A673 (cell line): ENCODE measurements around the gene ACE. TPM values are rescaled to one million over a fixed set of nuclear protein-coding genes. Genes with fewer than 3 reads are reported as not detected.
A peak's percentile ranks its signal among the peaks of the same experiment; 100 is the strongest.

Experiments
- BruUV-seq: library from RNA; stranded (reverse); fragments of 400-500 nt; replicated peaks from 2 replicates; lab custom pipeline; 2021; lab: Mats Ljungman, UMichigan
- CTCF ChIA-PET: fragments of 300-600 bp; sonication (Branson Sonifier 250); formaldehyde crosslinking; loops from one replicate; lab custom pipeline; 2022; ENCODE audit warnings: antibody characterized with exemption; lab: Charles Lee
- POLR2A ChIA-PET: fragments of 300-600 bp; sonication (Branson Sonifier 250); formaldehyde crosslinking; loops from one replicate; lab custom pipeline; 2022; ENCODE audit warnings: antibody characterized with exemption; ENCODE audit not compliant: low non-redundant PET; lab: Charles Lee
- DNase-seq: peaks from one replicate; pipeline ENCODE4 v3.0.0-alpha.2; 2015; ENCODE audit warnings: low spot score
- H3K27ac ChIP-seq: fragments of 200-600 bp; sonication (generic); 2 replicates; pipeline ENCODE4 v1.5.1; 2016; ENCODE audit warnings: mixed run types, low read depth, mild to moderate bottlenecking, mixed read lengths, antibody characterized with exemption, low read length; ENCODE audit not compliant: poor library complexity, severe bottlenecking
- H3K27me3 ChIP-seq: fragments of 200-600 bp; sonication (generic); replicated peaks from 2 replicates; pipeline ENCODE4 v1.6.1; 2017; ENCODE audit warnings: mixed run types, low read depth, mild to moderate bottlenecking, mixed read lengths, antibody characterized with exemption, low read length; ENCODE audit not compliant: insufficient read depth, poor library complexity
- H3K36me3 ChIP-seq: fragments of 200-600 bp; sonication (generic); 2 replicates; pipeline ENCODE4 v1.6.1; 2016; ENCODE audit warnings: mixed run types, mild to moderate bottlenecking, mixed read lengths, antibody characterized with exemption, low read length; ENCODE audit not compliant: insufficient read depth, poor library complexity, severe bottlenecking
- H3K4me1 ChIP-seq: fragments of 200-600 bp; sonication (generic); 2 replicates; pipeline ENCODE4 v1.6.1; 2017; ENCODE audit warnings: mixed run types, mild to moderate bottlenecking, mixed read lengths, antibody characterized with exemption, low read length; ENCODE audit not compliant: insufficient read depth, poor library complexity, severe bottlenecking
- H3K4me3 ChIP-seq: fragments of 200-600 bp; sonication (generic); 2 replicates; pipeline ENCODE4 v1.5.1; 2016; ENCODE audit warnings: low read depth, mixed run types, mild to moderate bottlenecking, mixed read lengths, low read length; ENCODE audit not compliant: poor library complexity, severe bottlenecking
- H3K9me3 ChIP-seq: fragments of 200-600 bp; sonication (generic); 2 replicates; pipeline ENCODE4 v1.6.1; 2016; ENCODE audit warnings: mixed run types, low read depth, mild to moderate bottlenecking, mixed read lengths, antibody characterized with exemption, low read length; ENCODE audit not compliant: poor library complexity, severe bottlenecking
- EZH2 ChIP-seq: fragments of 200-600 bp; sonication (generic); IDR thresholded peaks from 2 replicates; pipeline ENCODE4 v1.6.1; 2017; ENCODE audit warnings: borderline replicate concordance, low read depth, mild to moderate bottlenecking, mixed read lengths, antibody characterized with exemption, low read length; ENCODE audit not compliant: poor library complexity, severe bottlenecking
- intact Hi-C: fragments of 100-400 bp; cut with micrococcal nuclease; formaldehyde crosslinking; loops from one replicate; pipeline ENCODE4 v1.10.0; 2022; ENCODE audit not compliant: unreplicated experiment
- total RNA-seq: library from RNA; stranded (reverse); gene quantifications from 2 replicates; pipeline ENCODE4 v1.2.3, GENCODE V29; 2021
- TF ChIP-seq, protein P1 (sequence below): fragments of 300-800, 200-600 bp; sonication (generic); conservative IDR thresholded peaks from 2 replicates; pipeline ENCODE4 v1.5.1; 2017; ENCODE audit warnings: low read depth, mild to moderate bottlenecking, antibody characterized with exemption, low read length, moderate library complexity, mixed read lengths

ACE gene
- total RNA-seq, 1 experiment from 2014 or later, result 2.1 TPM

DNA sequence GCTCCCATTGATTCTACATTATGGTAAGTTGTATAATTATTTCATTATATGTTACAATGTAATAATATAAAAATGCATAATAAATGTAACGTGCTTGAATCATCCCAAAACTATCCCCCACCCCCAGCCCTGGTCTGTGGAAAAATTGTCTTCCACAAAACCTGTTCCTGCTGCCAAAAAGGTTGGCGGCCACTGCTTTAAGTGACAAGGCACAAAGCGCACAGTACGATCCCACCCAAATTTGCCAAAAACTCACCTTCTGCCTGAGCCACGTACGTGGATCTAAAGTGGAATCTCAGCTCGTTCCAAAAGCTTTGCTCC lies 45.3 kb upstream of the ACE start:
- BruUV-seq, result no TSS peak
- intact Hi-C loops, result no loop called here
- POLR2A ChIA-PET, result no interaction called here
- no peak for DNase-seq
- CTCF ChIA-PET, result interaction anchor here (1.7 kb wide), 1 partner anchor 435 kb away, joined by 3 read pairs; no protein-coding TSS in a partner anchor
- Histone ChIP-seq H3K36me3 (no peaks in the 10 kb centered on the region), H3K27ac (no peak overlapping the region), H3K4me1 (peaks cover 27% of the 10 kb centered on the region), H3K4me3 (no peak overlapping the region), H3K27me3 (no peaks in the 10 kb centered on the region), H3K9me3 (no peaks in the 10 kb centered on the region)
- TF ChIP-seq, protein P1, sequence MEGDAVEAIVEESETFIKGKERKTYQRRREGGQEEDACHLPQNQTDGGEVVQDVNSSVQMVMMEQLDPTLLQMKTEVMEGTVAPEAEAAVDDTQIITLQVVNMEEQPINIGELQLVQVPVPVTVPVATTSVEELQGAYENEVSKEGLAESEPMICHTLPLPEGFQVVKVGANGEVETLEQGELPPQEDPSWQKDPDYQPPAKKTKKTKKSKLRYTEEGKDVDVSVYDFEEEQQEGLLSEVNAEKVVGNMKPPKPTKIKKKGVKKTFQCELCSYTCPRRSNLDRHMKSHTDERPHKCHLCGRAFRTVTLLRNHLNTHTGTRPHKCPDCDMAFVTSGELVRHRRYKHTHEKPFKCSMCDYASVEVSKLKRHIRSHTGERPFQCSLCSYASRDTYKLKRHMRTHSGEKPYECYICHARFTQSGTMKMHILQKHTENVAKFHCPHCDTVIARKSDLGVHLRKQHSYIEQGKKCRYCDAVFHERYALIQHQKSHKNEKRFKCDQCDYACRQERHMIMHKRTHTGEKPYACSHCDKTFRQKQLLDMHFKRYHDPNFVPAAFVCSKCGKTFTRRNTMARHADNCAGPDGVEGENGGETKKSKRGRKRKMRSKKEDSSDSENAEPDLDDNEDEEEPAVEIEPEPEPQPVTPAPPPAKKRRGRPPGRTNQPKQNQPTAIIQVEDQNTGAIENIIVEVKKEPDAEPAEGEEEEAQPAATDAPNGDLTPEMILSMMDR, result no peak
- TF ChIP-seq EZH2, result no peak

DNA sequence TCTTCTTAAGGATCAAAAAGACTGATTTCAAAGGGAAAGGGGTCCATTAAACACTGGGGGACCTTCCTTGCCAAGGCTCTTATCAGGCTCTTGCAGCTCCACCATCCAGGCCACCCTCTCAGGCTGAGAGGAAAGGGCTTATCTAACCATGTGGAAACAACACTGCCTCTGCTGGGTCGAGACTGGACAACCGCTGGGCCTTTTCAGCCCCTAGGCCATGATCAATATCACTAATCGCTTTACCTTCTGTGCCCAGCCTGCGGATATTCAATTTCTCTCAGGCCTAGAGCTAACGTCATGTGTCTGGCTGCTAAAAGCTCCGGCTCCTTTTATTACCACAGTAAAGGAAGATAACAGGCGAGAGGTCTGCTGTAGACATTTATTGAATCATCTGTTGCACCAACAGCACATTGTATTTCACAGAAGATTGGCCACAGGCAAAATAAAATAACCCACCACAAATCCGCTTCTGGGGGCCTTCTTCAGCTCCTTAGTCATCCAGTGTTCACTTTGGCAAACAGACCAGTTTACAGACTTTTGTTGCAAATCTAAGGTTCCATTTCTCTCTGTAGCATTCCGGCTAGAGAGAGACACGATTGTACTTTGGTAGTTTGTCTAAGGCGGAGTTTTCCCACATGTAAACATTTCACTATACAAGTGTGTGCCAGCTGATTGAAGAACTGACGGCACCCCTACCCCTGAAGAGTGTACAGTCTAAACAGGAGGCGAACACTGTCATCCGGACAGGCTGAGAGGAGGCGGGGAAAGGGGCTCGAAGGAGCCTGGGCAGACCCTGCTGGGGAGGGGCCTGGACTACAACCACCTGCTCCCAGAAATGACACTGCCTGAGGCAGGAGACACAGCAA lies 44.7 kb upstream of the ACE start:
- POLR2A ChIA-PET, result no interaction called here
- BruUV-seq, result no TSS peak
- Histone ChIP-seq H3K27me3 (no peaks in the 10 kb centered on the region), H3K4me3 (no peak overlapping the region), H3K27ac (peak overlapping the region; percentile 55), H3K36me3 (no peaks in the 10 kb centered on the region), H3K4me1 (peaks cover 27% of the 10 kb centered on the region), H3K9me3 (no peaks in the 10 kb centered on the region)
- intact Hi-C loops, result no loop called here
- no peak for DNase-seq
- TF ChIP-seq, protein P1, result no peak
- TF ChIP-seq EZH2, result no peak
- CTCF ChIA-PET, result interaction anchor here (0.9 to 1.7 kb wide), 2 partner anchors 180 to 434 kb away, joined by 3 read pairs; no protein-coding TSS in a partner anchor

DNA sequence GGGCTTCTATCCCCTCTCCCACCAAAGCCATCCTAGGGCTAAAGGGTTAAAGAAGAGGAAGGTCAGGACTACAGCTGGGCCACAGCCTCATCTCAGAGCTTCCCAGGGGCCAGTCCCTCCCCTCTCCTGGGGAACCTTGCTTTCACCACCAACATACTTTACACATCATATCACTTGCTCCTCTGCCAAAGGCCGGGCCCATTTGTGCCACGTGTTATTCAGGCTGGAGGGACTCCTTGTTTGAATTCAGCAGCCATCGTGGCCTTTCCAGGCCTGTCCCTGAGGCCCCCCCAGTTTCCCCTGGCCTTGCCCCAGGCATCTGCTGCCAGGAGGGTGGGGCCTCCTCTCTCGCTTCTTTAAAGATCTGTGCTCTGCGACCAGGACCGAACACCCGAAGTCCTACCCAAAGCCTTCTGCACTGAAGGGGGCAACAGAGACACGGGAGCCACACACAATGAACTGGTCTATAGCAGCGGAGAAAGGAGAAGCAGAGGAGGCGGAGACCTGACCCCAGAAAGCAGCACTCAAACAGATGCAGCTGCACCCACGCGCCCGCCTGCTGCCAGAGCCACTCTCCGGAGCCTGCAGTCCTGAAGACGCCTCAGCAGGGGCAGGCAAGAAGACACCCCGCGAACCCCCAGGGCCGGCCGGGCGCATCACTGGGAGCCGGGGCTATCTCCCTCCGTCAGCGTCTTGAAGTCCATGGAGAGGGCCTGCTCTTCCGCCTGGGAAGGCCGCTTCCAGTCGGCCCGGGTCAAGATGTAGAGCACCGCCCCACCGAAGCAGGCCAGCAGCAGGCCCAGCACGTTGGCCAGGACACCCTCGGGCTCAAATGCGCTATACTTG lies 42.9 kb upstream of the ACE start:
- Histone ChIP-seq H3K27ac (peak overlapping the region; percentile 76), H3K36me3 (no peaks in the 10 kb centered on the region), H3K4me3 (peak overlapping the region; percentile 23), H3K27me3 (no peaks in the 10 kb centered on the region), H3K4me1 (peaks cover 27% of the 10 kb centered on the region), H3K9me3 (no peaks in the 10 kb centered on the region)
- intact Hi-C loops, result loop anchor here (2.0 kb wide), 1 partner anchor 45 kb away; no protein-coding TSS in a partner anchor
- BruUV-seq, result no TSS peak
- DNase-seq, result peak; percentile 53
- ChIA-PET POLR2A (no interaction called here), CTCF (no interaction called here)
- TF ChIP-seq, protein P1, result no peak
- no peak for TF ChIP-seq EZH2
